C1 segment of cervical spinal cord (tissue), 14 donors: ENCODE results near the gene SPAG16.

Source experiments
- DNase-seq, 14 donors: peaks; one replicate each; lab custom pipeline; 2025; lab: John Stamatoyannopoulos, UW

SPAG16 gene

GRCh38 chr2:213284105-213285090 lies at the start of gene SPAG16:
Gene SPAG16, plus strand, starts transcription at chr2:213284464.
- DNase-seq: peak; percentile 55 to 98 (median 88)

DNA sequence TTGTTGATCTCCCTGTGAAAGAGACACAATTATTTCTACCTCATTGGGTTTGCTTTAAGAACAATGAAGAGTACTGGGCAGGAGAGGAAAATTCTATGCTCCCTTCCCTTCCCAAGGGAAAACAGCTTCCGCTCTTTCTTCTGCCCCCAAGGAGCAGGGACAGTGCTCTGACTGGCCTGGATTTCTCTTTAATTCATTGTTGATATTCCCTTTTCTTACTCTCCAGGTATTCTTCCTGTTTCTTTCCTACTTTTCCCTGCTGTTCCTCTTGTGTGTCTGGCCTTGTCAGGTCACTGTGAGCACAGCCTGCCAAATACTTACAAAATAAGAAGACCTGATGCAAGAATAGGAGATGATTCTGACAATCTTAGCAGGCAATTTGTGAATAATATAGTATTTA lies 49.6 kb upstream of the SPAG16 start:
- DNase-seq: no peak

DNA sequence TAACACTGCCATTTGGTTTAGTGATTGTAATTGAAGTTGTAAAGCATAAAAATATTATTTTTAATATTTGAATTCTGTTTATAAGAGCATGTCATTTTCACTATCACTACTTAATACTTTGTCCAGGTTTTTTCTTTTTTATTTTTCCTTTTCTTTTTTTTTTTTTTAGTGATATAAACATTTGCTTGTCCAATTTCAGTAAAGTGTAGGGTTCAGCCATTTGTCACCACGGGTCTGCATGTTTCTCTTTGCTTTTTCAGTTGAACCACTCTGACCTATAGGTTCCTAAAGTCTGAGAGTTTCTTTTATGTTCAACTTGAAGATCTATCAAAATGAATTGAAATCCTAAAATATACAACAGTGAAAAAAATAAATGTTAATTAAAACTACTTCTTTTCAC lies 48.5 kb upstream of the SPAG16 start:
- no peak for DNase-seq

- DNase-seq: no peak
Measured at GRCh38 chr2:213237251-213237650, 47.0 kb upstream of the SPAG16 start.

- DNase-seq: no peak
Measured at GRCh38 chr2:213237787-213238186, 46.5 kb upstream of the SPAG16 start.

DNA sequence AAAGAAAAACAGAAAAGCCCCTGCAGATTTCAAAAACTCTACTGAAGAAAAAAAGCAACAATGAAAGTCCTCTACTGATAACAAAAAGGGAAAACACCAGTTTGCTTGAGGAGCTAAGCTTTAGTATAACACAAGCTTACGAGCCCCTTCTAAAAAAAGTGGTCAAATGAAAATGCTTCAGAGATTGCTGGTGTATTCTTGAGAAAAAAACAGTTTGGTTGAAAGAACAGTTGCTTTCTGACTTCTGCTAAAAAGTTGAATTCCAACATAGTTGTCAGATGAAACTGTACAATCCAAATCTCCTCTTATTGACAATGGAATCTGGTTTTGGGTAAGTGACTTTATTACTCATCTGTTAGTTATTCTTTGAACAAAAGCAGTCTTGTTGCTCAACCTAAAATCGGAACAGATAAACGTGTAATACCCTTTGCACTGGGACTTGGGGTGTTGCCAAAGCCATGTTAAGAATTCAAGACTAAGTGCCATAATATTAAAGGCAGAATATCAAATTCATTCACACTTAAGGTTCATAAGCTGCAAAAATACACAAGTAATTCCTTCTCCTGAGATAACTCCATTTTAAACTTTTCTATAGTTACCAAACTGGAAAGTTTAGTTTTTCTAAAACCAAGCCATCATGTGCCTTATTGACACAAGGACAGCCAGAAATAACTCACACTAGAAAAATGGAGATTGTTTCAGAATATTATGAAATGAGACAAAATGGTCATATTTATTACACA lies 45.3 kb upstream of the SPAG16 start:
- no peak for DNase-seq

- no peak for DNase-seq
Measured at GRCh38 chr2:213241817-213242216, 42.4 kb upstream of the SPAG16 start.

- no peak for DNase-seq
Measured at GRCh38 chr2:213242653-213243052, 41.6 kb upstream of the SPAG16 start.

- no peak for DNase-seq
Measured at GRCh38 chr2:213243189-213244044, 40.8 kb upstream of the SPAG16 start.

- DNase-seq: peak in 1 of 14 donors; percentile 0
Measured at GRCh38 chr2:213246497-213247281, 37.6 kb upstream of the SPAG16 start.

GRCh38 chr2:213247566-213247965 lies 36.7 kb upstream of the SPAG16 start:
- no peak for DNase-seq

- no peak for DNase-seq
Measured at GRCh38 chr2:213248637-213249036, 35.6 kb upstream of the SPAG16 start.

GRCh38 chr2:213249502-213249901 lies 34.8 kb upstream of the SPAG16 start:
- no peak for DNase-seq

DNA sequence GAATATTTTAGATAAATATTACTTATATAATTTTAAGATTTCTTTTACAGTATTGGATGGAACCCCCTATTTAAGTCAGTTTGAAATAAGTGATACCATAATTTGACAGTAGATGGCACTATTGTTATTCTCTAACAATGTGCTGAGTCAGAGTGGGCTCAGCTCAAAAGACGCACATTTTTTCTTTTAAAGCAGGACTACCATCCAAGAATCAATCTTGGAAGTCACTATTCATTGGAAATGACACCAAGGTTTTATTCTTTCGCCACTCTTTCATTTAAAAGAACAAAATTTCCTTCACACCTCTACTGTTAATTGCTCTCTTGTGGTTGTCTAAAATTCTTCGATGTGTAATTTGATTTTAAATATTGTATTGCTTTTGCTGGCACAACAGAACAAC lies 32.6 kb upstream of the SPAG16 start:
- peak in 1 of 14 donors; percentile 4 for DNase-seq

DNA sequence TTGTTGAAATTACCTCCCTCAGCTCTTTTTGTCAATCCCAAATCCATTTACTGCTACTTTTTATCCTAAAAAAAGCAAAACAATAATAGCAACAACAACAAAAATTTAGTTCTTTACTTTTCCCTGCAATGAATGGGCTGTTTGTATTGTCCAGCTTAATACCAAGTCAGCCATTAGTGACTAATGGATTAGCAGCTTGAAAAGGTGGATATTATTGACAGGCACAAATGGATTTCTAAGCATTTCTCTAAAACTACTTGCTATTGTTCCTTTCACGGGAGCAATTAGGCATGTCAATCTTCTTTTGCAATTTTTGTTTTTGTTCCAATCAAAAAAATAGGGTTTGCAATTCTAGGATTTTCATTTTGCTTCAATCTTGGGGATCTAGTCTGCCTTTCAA lies 32.1 kb upstream of the SPAG16 start:
- no peak for DNase-seq

DNA sequence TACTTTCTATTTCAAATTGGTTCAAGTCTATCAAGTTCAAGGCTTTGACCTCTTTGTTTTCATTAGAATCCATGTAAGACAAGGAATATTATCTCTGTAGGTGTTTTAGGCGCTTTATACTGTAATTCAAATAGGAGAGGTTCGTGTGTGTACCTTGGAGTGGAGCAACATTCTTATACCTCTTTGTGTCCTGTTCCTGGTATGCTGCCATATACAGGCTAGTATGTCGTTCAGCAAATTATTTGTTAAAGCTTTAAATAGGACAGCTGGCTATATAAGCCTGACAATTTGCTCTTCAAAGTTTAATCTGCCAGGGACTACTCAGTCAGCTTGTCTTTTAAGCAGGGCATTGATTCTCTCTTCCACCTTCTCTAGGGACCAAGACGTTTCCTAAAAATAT lies 31.1 kb upstream of the SPAG16 start:
- DNase-seq: no peak

DNA sequence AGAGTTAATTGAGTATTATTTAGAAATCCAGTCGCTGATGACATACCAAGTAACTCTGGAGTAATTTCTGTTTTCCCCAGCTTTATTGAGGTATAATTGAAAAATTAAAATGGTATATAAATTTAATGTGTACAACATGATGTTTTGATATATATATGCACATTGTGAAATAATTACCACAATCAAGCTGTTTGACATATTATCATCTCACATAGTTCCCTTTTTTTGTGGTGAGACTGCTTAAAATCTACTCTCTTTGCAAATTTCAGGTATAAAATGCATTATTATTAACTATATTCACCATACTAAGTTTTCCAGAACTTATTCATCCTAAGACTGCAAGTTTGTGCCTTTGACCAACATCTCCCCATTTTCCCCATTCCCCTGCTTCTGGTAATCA lies 25.0 kb upstream of the SPAG16 start:
- no peak for DNase-seq

- no peak for DNase-seq
Measured at GRCh38 chr2:213261237-213261636, 23.0 kb upstream of the SPAG16 start.

GRCh38 chr2:213261715-213262114 lies 22.5 kb upstream of the SPAG16 start:
- DNase-seq: no peak

DNA sequence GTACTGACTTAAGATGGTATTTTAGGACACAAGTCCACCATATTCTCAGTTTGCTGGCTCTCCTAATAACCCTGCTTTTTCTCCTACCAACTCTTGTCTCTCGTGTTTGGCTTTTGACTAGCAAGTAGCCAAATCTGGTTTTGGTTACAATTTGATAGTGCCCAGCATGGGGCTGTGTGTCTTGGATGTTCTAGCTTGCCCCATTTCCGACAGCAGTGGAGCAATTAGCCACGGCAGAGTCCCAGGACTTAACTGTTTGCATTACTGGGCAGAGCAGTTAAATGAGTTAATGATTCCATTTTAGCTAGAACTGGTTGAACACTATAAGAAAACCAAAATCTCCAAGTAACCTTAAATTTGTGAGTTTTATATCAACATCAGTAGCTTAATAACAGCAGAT lies 18.6 kb upstream of the SPAG16 start:
- DNase-seq: no peak

DNA sequence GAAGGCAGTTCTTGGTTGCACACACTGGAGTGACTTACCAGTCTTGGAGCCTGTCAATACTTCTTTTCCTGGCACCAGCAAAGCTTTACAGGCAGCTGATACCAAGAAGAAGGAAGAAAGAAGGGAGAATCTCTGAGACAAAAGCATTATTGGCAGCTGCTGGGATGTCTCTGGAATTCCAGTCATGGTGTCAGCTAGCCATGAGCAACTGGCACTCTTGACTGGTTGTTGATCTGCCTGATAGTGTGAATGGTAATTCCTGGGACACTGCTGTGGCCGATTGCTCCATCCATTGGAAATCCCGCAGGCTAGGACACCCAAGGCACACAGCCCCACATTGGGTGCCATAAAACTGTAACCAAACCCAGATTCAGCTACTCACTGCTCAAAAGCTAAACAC lies 17.8 kb upstream of the SPAG16 start:
- DNase-seq: no peak
